COR-L47 (cell line): ENCODE data around the gene CANT1.
"Not testable (repeated sequence)": the region's sequence is repeated elsewhere in the genome, so short reads cannot be mapped to it uniquely, and the experiment has no call there.

Source experiments
- DNase-seq: peaks from one replicate; lab custom pipeline; 2025; lab: John Stamatoyannopoulos, UW

The CANT1 gene

DNA sequence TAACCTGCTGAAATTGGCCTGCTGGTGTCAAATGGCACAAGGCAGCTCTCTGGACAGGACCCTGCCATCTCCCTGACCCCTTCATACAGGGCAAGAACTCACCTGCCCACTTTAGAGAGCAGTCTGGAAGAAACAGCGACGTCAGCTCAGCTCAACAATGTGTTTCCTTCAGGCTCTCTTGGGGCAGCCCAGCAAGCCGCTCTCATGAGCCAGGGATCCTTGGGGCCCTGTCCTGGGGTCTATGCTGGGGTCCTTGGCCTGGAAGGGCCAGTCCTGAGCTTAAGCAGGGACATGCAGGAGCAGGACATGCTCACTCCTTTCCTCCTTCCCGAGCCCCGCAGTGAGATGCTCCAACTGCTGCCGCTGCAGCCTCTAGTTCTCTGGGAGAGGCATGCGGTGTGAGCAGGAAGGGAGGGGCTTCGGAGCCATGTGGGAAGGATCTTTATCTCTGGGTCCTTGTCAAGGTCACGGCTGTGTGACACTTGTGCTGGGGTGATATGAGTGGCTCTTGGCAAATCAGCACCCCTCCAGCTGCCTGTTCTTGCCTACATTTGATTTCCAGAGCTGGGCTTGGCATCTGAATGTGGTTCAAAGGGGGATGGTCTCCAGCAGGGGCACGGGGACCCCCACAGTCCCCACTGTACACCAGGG lies 17.8 kb upstream of the CANT1 start:
- no peak for DNase-seq

DNA sequence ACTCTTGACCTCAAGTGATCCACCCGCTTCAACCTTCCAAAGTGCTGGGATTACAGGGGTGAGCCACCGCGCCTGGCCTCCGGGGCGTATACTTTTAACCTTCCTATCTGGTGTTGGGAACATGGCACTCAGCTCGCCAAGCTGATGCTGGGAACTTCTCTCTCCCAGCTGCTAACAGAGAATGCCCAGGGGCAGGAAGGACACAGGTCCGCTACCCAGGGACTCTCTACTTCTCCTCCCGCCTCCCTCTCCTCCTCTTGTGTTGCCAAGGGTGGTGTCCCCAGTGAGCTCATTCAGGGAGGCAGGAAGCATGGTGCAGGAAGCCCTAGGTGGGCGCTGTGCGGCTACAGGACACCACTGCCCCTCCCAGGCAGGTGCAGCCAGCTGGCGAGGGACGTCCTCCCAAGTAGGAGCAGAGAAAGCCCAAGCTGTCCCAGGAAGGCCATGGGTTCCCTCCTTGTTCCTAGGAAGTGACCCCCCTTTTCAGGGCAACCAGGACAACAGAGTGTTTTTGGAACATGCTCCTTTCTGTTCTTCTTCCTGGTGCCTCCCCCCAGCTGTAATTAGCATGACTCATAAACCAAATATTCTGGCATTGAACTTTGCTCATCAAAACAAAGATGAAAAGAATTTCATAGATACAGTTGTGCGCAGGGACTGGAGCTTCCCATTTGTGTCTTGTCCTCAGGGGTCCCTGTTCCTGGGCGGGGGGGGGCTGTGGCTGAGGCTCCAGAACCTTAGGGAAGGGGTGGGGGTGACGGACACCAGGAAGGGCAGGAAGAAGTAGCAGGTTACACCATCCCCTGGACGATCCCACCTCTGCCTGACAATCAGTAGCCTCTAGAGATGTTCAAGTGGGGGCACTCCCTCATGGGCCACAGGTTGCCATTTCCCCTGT lies 17.1 kb upstream of the CANT1 start:
- DNase-seq, result peak; percentile 70

- DNase-seq, result no peak
Observed at GRCh38 chr17:79024901-79025737, 15.6 kb upstream of the CANT1 start.

DNA sequence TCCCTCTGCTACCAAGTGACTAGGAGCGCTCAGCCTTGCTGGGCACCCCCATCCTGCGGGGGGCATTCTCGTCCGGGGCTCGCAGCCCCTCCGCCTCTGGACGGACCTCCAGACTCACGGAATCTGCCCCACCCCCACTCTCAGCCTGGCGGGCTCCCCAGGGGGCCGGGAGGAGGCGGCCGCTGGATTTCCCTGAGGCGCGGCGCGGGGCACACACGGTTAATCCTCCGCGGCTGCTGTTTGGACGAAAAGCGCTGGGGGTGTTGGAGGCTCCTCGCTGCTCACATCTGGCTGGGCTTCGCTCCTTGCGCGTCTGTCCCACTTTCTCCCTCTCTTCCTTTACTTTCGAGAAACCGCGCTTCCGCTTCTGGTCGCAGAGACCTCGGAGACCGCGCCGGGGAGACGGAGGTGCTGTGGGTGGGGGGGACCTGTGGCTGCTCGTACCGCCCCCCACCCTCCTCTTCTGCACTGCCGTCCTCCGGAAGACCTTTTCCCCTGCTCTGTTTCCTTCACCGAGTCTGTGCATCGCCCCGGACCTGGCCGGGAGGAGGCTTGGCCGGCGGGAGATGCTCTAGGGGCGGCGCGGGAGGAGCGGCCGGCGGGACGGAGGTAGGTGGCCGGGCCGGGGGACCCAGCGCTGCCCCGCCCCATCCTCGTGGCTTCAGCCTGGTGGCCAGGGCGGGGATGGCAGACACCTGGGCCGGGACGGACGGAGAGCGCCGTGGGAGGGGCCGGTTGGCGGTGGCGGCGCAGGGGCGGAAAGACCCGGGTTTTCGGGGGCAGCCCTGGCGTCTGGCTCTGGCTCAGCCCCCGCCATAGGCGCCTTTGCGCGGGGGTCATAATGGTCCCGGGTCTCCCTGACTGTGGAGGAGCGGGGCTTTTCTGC lies 14.6 kb upstream of the CANT1 start, which contains the start of gene C1QTNF1:
Gene C1QTNF1 (plus strand): TSS at position 284 of the 886 bp plus-strand sequence. CDS start 19,800 bp downstream, outside the sequence.
- peak; percentile 21 for DNase-seq

- DNase-seq, result no peak
Observed at GRCh38 chr17:79023180-79023705, 13.7 kb upstream of the CANT1 start.

GRCh38 chr17:79022507-79022991 lies 13.0 kb upstream of the CANT1 start:
- no peak for DNase-seq

- not testable (repeated sequence) for DNase-seq
Observed at GRCh38 chr17:79021929-79022328, 12.4 kb upstream of the CANT1 start.

- DNase-seq, result no peak
Observed at GRCh38 chr17:79020631-79021301, 11.2 kb upstream of the CANT1 start.

DNA sequence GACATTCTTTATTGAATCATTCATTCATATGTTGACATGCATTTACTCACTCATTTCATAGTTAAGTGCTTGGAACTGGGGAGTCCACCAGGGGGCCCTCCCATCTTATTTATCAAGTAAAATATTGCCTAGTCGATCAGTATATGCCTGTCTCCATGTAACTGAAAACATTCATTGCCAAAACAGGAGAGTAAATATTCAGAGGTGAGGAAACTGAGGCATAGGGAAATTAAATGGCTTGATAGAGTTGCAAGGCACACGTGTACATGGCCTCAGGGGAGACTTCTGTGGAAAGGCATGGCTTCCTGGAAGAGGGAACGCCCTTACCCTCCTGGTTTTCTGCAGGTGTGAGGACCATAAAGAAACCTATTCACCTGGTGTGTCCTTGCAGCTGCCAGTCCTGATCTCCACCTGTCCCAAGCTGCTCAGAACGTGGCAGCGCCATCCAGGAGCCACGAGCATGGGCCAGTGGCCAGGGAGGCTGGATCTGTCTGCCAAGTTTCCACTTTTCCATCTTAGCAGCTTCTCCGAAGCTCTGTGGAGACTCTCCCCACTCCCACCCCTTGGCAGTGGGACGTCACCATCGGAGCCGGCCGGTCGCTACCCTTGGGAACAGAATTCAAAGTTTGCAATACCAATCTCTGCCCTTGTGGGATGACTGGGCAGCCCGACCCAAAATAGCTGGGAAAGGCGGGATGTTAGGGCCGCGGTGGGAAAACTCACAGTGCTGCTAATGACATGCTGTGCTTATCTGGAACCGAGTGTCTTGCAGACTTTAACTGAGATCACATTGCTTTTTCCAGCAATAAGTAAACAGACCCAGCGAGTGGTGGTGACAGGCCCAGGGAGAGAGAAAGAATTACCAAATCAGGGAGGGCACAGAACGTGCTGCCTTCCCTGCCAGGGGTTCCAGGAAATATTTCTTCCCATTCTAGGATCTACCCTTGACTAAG lies 10.3 kb upstream of the CANT1 start:
- peak; percentile 68 for DNase-seq

DNA sequence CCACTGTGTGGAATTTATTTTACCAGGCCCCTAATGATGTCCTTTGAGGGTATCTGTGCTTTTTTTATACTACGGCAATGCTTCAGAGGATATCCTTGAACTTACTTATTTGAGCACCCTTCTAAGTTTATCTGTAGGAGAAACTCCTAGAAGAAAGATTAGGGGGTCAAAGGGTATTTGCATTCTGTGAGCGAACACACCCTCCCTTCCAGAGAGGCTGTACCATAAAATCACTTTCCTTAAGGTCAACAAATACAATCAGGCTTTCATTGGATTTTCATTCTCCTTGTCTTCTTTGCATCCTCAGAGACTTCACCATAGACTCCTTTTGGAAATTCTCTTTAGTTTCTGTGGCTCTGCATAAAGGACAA lies 9.7 kb upstream of the CANT1 start:
- DNase-seq, result no peak

GRCh38 chr17:79018370-79018695 lies 8.8 kb upstream of the CANT1 start:
- no peak for DNase-seq

DNA sequence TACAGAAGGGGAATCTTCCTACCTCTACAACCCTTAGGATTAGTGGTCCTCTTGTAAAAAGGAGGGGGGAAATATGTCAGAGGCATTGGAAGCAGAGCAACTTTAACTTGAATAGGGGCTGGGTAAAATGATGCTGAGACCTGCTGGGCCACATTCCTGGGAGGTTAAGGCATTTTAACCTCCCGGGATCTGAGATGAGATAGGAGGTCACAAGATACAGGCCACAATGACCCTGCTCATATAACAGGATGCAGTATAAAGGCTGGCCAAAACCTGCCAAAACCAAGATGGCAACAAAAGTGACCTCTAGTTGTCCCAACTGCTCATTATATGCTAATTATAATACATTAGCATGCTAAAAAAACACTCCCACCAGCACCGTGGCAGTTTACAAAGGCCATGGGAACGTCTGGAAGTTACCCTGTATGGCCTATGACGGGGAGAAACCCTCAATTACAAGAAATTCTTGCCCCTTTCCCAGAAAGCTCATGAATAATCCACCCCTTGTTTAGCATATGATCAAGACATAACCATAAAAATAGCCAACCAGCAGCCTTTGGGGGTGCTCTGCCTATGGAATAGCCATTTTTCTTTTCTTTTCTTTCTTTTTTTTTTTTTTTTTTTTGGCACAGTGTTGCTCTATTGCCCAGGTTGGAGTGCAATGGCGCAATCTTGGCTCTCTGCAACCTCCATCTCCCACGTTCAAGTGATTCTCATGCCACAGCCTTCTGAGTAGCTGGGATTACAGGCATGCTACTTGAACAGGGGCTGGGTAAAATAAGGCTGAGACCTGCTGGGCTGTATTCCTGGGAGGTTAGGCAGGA lies 8.2 kb upstream of the CANT1 start:
- DNase-seq, result no peak

DNA sequence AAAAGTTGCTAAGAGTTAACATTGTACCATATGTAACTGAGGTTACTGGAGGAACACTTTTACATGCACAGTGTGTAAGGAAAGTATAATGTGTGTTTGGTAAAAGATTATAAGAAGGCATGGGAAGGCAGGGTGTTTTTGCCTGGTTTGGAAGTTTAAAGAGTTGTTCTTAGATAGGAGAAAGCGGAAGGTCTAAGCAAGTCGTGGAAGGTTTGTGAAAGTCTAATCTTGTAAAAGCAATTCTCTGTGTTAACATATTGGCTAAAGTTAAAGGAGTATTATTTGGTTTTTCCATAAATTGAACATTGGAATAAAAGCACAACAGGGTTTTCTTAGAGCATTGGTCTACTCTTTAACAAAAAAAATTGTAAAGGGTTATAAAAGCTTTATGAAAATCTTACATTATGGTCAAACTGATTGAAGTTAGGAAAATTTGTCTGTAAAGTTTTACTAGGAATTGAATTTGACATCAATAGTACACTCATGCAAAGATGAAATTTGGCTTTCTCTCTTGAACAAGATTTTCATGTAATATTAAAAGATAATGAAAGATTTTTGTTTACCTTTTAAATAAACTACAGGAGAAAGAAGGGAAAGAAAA lies 4.7 kb upstream of the CANT1 start:
- no peak for DNase-seq

DNA sequence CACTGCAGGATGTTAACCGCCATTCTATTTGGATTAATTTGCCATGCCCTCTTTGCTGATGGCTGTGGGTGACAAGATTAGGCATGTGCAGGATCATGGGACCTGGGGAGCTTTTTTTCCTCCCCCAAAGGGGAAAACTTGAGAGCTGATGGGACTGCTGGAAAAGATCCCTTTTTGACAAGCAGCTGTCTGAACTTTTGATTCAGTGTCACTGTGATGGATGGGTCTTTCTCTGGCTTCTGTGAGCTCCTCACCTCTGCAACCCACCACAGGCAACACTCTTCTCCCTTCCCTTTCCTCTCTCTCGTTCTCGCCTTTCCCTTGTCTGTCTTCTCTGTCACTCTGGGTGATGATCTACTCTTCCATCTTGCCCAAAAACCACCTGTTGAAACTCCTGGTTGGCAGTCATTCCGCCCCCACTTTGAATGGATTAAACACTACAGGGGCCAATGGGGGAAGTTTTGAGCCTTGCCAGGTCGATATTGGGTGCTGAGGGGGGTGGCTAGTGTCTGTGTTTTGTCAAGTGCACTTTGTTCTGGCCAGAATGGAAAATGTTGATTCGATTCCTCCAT lies 3.1 kb upstream of the CANT1 start:
- DNase-seq, result no peak

GRCh38 chr17:79011451-79012147 lies 2.0 kb upstream of the CANT1 start:
- DNase-seq, result no peak

- no peak for DNase-seq
Observed at GRCh38 chr17:79010304-79010646, 711 bp upstream of the CANT1 start.
